B cell (primary cell): ENCODE results near the gene RAD9A. TPM values are rescaled to one million over a fixed set of nuclear protein-coding genes. Genes with fewer than 3 reads are reported as not detected.
A peak's percentile ranks its signal among the peaks of the same experiment; 100 is the strongest.

Experiments used
- ATAC-seq: fragments of 200-7000 bp; cut with Tn5 transposase; one replicate; pipeline ENCODE4 v1.10.0; 2021; ENCODE audit warnings: low read depth, mild to moderate bottlenecking, moderate number of reproducible peaks, moderate library complexity
- CTCF ChIA-PET: fragments of 350-600 bp; sonication (Branson Sonifier 250); formaldehyde crosslinking; loops from one replicate; lab custom pipeline; 2021; ENCODE audit warnings: antibody characterized with exemption, inconsistent platforms; lab: Charles Lee
- POLR2A ChIA-PET: fragments of 350-600 bp; sonication (Branson Sonifier 250); formaldehyde crosslinking; loops from one replicate; lab custom pipeline; 2021; ENCODE audit warnings: antibody characterized with exemption; lab: Charles Lee
- DNase-seq: peaks from one replicate; pipeline ENCODE4 v3.0.0; 2013
- H2AFZ ChIP-seq: 2 replicates; pipeline ENCODE4 v1.6.1; 2012; ENCODE audit warnings: mild to moderate bottlenecking, low read depth, low read length; ENCODE audit not compliant: insufficient read depth, poor library complexity, severe bottlenecking
- H3K27ac ChIP-seq, 2 donors: 1 replicate in 1 of 2; 2 replicates in 1 of 2; pipeline ENCODE4 v1.5.1; 2012 to 2013; ENCODE audit warnings: low read length in 2 of 2, mild to moderate bottlenecking in 2 of 2, moderate library complexity in 1 of 2
- H3K27me3 ChIP-seq, 4 experiments: fragments of 200-600 bp in 1 of 4; sonication (generic) in 1 of 4; replicated peaks in 1 of 4; 1 replicate in 2 of 4; 2 replicates in 2 of 4; pipeline versions ENCODE4 v1.6.1 to v1.7.0; 2013 to 2016; ENCODE audit warnings: low read length in 3 of 4, mild to moderate bottlenecking in 2 of 4, mixed read lengths in 1 of 4, moderate library complexity in 1 of 4; ENCODE audit not compliant: insufficient read depth in 4 of 4, control insufficient read depth in 3 of 4; ENCODE audit errors: control extremely low read depth in 1 of 4
- H3K36me3 ChIP-seq, 2 experiments: replicated peaks in 1 of 2; 1 replicate in 1 of 2; 2 replicates in 1 of 2; pipeline versions ENCODE4 v1.6.1 to v1.7.1; 2013; ENCODE audit warnings: low read length in 1 of 2; ENCODE audit not compliant: insufficient read depth in 2 of 2, control insufficient read depth in 1 of 2; ENCODE audit errors: control extremely low read depth in 1 of 2, extremely low read depth in 1 of 2
- H3K4me1 ChIP-seq, 2 donors: fragments of 200-600 bp in 1 of 2; sonication (generic) in 1 of 2; 1 replicate in 1 of 2; 2 replicates in 1 of 2; pipeline versions ENCODE4 v1.5.1 to v1.6.1; 2013 to 2017; ENCODE audit warnings: low read length in 2 of 2; ENCODE audit not compliant: control insufficient read depth in 2 of 2, insufficient read depth in 2 of 2
- H3K4me2 ChIP-seq: replicated peaks from 2 replicates; pipeline ENCODE3; 2012; ENCODE audit warnings: mild to moderate bottlenecking, low read depth, low read length; ENCODE audit not compliant: poor library complexity, severe bottlenecking
- H3K4me3 ChIP-seq, 5 experiments: fragments of 200-600 bp in 1 of 5; sonication (generic) in 1 of 5; 1 replicate in 3 of 5; 2 replicates in 2 of 5; pipeline versions ENCODE4 v1.5.1 to v1.7.0; 2011 to 2016; ENCODE audit warnings: low read length in 4 of 5, mild to moderate bottlenecking in 4 of 5, low read depth in 2 of 5, control low read depth in 1 of 5, moderate library complexity in 1 of 5; ENCODE audit not compliant: insufficient read depth in 1 of 5; ENCODE audit errors: control extremely low read depth in 1 of 5, extremely low read depth in 1 of 5
- H3K79me2 ChIP-seq: fragments of 200-600 bp; sonication (generic); one replicate; pipeline ENCODE4 v1.6.0; 2016; ENCODE audit warnings: low read length; ENCODE audit not compliant: control insufficient read depth, insufficient read depth
- H3K9ac ChIP-seq: fragments of 200-600 bp; sonication (generic); 2 replicates; pipeline ENCODE4 v1.6.1; 2017; ENCODE audit warnings: mild to moderate bottlenecking, low read length, moderate library complexity
- H3K9me3 ChIP-seq, 3 donors: one replicate each; pipeline versions ENCODE4 v1.6.1 to v1.7.1; 2013; ENCODE audit warnings: low read length in 2 of 3; ENCODE audit not compliant: control insufficient read depth in 2 of 3, insufficient read depth in 1 of 3; ENCODE audit errors: control extremely low read depth in 1 of 3
- H4K20me1 ChIP-seq: 2 replicates; pipeline ENCODE4 v1.6.0; 2012; ENCODE audit warnings: mild to moderate bottlenecking, low read length; ENCODE audit not compliant: insufficient read depth, control insufficient read depth, poor library complexity, severe bottlenecking
- H3K27ac Mint-ChIP-seq: one replicate; pipeline ENCODE4 v1.8.0; 2021; ENCODE audit warnings: mixed read lengths
- H3K27me3 Mint-ChIP-seq: one replicate; pipeline ENCODE4 v1.8.0; 2021; ENCODE audit warnings: mixed read lengths
- H3K4me1 Mint-ChIP-seq: one replicate; pipeline ENCODE4 v1.8.0; 2021; ENCODE audit warnings: mixed read lengths
- H3K4me3 Mint-ChIP-seq: one replicate; pipeline ENCODE4 v1.8.0; 2021; ENCODE audit warnings: mixed read lengths
- H3K9me3 Mint-ChIP-seq: one replicate; pipeline ENCODE4 v1.8.0; 2022; ENCODE audit warnings: mixed read lengths; ENCODE audit not compliant: insufficient read depth
- CTCF ChIP-seq: fragments of 200-600 bp; IDR thresholded peaks from one replicate; pipeline ENCODE4 v1.8.0; 2022; ENCODE audit warnings: antibody characterized with exemption, mild to moderate bottlenecking
- EZH2 ChIP-seq: IDR thresholded peaks from 2 replicates; pipeline ENCODE4 v1.6.1; 2012; ENCODE audit warnings: borderline replicate concordance, low read depth, mild to moderate bottlenecking, moderate library complexity, low read length; ENCODE audit not compliant: insufficient read depth, poor library complexity, severe bottlenecking
- WGBS: methylation state at CpG from one replicate; pipeline ENCODE4 v1.1.5; 2013; ENCODE audit warnings: missing lambda C conversion rate; ENCODE audit not compliant: insufficient coverage; 5-methylcytosine and 5-hydroxymethylcytosine counted together
- intact Hi-C: fragments of 100-400 bp; cut with micrococcal nuclease; formaldehyde crosslinking; loops from one replicate; pipeline ENCODE4 v1.10.0; 2022
- polyA plus RNA-seq: library from polyadenylated mRNA; depleted of rRNA; stranded (reverse); fragments of >200 nt; gene quantifications from 2 replicates; pipeline ENCODE4 v1.2.3, GENCODE V29; 2012
- total RNA-seq, 2 donors: library from RNA; stranded (reverse); fragments of 120-200 nt in 1 of 2; gene quantifications; 1 replicate in 1 of 2; 2 replicates in 1 of 2; pipeline versions ENCODE4 v1.2.3 to v1.2.4, GENCODE V29; 2013 to 2022

The RAD9A gene
- total and polyA plus RNA-seq, 2 donors (not counting 1 experiment from before 2014, with no cell fraction given): 50.6 to 76.8 TPM

- H3K4me3 Mint-ChIP-seq: peak overlapping the region; percentile 53
- peak overlapping the region in 4 of 5 experiments; percentile 3 to 51 (median 17) for H3K4me3 ChIP-seq
- peaks cover 26% of the 10 kb centered on the region for H3K4me1 Mint-ChIP-seq
- H4K20me1 ChIP-seq: no peaks in the 10 kb centered on the region
- H3K9me3 ChIP-seq: no peaks in the 10 kb centered on the region
- peaks cover 11% of the 10 kb centered on the region for H3K79me2 ChIP-seq
- ChIA-PET CTCF (interaction anchor here (0.6 to 42.2 kb wide), 22 partner anchors 9 to 328 kb away, joined by 3 to 2379 read pairs (median 8); partner anchors contain the start of genes ANKRD13D, CLCF1, PITPNM1 and POLD4), POLR2A (interaction anchor here (0.6 to 5.8 kb wide), 18 partner anchors 11 to 703 kb away, joined by 3 to 153 read pairs (median 4); partner anchors contain the start of genes CLCF1, POLD4, PPP1CA and PTPRCAP)
- peaks cover 22 to 28% of the 10 kb centered on the region in 2 donors for H3K4me1 ChIP-seq
- H3K27ac ChIP-seq: peak overlapping the region; percentile 70 to 88
- H3K27me3 Mint-ChIP-seq: no peaks in the 10 kb centered on the region
- TF ChIP-seq CTCF (peak; percentile 33), EZH2 (no peak)
- H3K9ac ChIP-seq: peak overlapping the region; percentile 50
- H3K27ac Mint-ChIP-seq: peak overlapping the region; percentile 93
- 41% methylated on average over 11 of the region's 13 CpGs for WGBS
- DNase-seq (peak; percentile 78), ATAC-seq (peak; percentile 72)
- H3K9me3 Mint-ChIP-seq: no peaks in the 10 kb centered on the region
- no peaks in the 10 kb centered on the region for H3K27me3 ChIP-seq
- peak overlapping the region; percentile 74 for H3K4me2 ChIP-seq
- intact Hi-C loops: loop anchor here (1.0 to 5.0 kb wide), 3 partner anchors 8 to 139 kb away; partner anchors contain the start of genes ANKRD13D and CLCF1
- no peaks in the 10 kb centered on the region for H3K36me3 ChIP-seq
- peak overlapping the region; percentile 78 for H2AFZ ChIP-seq
Measured at GRCh38 chr11:67381244-67381972, 10.4 kb upstream of the RAD9A start.
